Erythroblast (primary cell): Measurements from ENCODE around the gene LYPD3.

ENCODE experiments used
- GATA1 ChIP-seq: IDR thresholded peaks from 2 replicates; pipeline ENCODE4 v1.6.1; 2011; ENCODE audit warnings: low read depth, mild to moderate bottlenecking, control low read depth, low read length, moderate library complexity
- POLR2A ChIP-seq: IDR thresholded peaks from 2 replicates; pipeline ENCODE4 v1.6.1; 2011; ENCODE audit warnings: mild to moderate bottlenecking, low read length

DNA sequence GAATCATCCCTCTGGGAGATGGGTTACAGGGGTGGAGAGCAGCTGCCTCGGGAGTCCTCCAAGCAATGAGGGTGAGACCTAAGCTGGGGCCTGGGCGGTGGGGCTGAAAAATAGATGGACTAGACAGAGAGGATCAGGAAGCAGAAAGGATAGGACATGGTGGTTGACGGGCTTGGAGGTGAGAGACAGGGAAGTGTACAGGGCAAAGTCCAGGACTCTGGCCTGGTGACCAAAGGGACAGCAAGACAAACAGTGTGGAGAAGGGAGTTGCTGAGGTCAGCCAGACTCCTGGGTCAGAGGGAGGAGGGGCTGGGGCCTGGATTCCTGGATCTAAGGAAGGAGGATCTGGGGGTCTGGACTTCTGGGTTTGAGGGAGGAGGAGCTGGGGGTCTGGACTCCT, 33.6 kb upstream of the LYPD3 start:
- TF ChIP-seq POLR2A (no peak), GATA1 (no peak)
